Suprapubic skin (tissue), 4 donors: ENCODE data around the gene TFF2. TPM values are rescaled to one million over a fixed set of nuclear protein-coding genes. Genes with fewer than 3 reads are reported as not detected.

Experiments
- DNase-seq, 2 donors: peaks; one replicate each; pipeline ENCODE4 v3.0.0-alpha.2; 2019; ENCODE audit warnings: low spot score in 2 of 2
- H3K27ac ChIP-seq: fragments of 200-600 bp; sonication (generic); one replicate; pipeline ENCODE4 v1.5.1; 2019
- H3K27me3 ChIP-seq: fragments of 200-600 bp; sonication (generic); one replicate; pipeline ENCODE4 v1.5.1; 2019
- H3K36me3 ChIP-seq: fragments of 200-600 bp; sonication (generic); one replicate; pipeline ENCODE4 v1.5.1; 2019
- H3K4me1 ChIP-seq: fragments of 200-600 bp; sonication (generic); one replicate; pipeline ENCODE4 v1.5.1; 2019
- H3K4me3 ChIP-seq: fragments of 200-600 bp; sonication (generic); one replicate; pipeline ENCODE4 v1.5.1; 2019; ENCODE audit warnings: mild to moderate bottlenecking
- H3K9me3 ChIP-seq: fragments of 200-600 bp; sonication (generic); one replicate; pipeline ENCODE4 v1.5.1; 2019
- EP300 ChIP-seq: sonication (generic); formaldehyde crosslinking; IDR thresholded peaks from one replicate; pipeline ENCODE4 v1.6.1; 2017; ENCODE audit warnings: antibody characterized with exemption
- POLR2A ChIP-seq, 2 donors: fragments of 450-650 bp; IDR thresholded peaks; one replicate each; pipeline ENCODE4 v1.6.1; 2017; ENCODE audit warnings: antibody characterized with exemption in 2 of 2, mild to moderate bottlenecking in 2 of 2, moderate library complexity in 2 of 2
- POLR2AphosphoS5 ChIP-seq, 3 donors: sonication (generic); formaldehyde crosslinking; IDR thresholded peaks; one replicate each; pipeline ENCODE4 v1.6.1; 2017; ENCODE audit warnings: antibody characterized with exemption in 3 of 3
- WGBS: methylation state at CpG from one replicate; pipeline ENCODE4 v1.1.5; 2018; 5-methylcytosine and 5-hydroxymethylcytosine counted together
- total RNA-seq, 4 donors: library from RNA; depleted of rRNA; stranded (reverse); fragments of >200 nt; gene quantifications; one replicate each; pipeline ENCODE4 v1.1.0, GENCODE V29; 2016
- TF ChIP-seq, protein P1 (sequence below), 2 donors: fragments of 200-600 bp in 1 of 2; fragments of 450-650 bp in 1 of 2; sonication (generic) in 1 of 2; IDR thresholded peaks; one replicate each; pipeline ENCODE4 v1.5.1; 2016 to 2019; ENCODE audit warnings: antibody characterized with exemption in 2 of 2, mild to moderate bottlenecking in 1 of 2, moderate library complexity in 1 of 2

Gene TFF2
- total RNA-seq, 4 donors from 2014 or later, result not detected

DNA sequence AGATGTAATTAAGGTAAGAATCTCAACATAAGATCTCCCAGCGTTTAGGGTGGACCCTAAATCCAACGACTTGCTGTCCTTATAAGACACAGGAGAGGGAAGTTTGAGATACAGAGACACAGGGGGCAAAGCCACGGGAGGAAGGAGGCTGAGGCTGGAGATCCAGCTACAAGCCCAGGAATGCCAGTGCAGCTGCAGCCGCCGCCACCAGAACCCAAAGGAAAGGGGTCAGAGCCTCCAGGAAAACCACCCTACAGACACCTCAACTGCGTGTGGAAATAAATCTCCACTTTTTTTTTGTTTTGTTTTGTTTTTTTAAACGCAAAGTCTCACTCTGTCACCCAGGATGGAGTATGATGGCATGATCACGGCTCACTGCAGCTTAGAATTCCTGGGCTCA is 27.6 kb upstream of the TFF2 start:
- H3K27me3 ChIP-seq, result peaks cover 37% of the 10 kb centered on the region
- H3K4me3 ChIP-seq, result no peak overlapping the region
- no peaks in the 10 kb centered on the region for H3K9me3 ChIP-seq
- 71% methylated on average over 8 of the region's 8 CpGs for WGBS
- DNase-seq, result no peak
- no peak overlapping the region for H3K27ac ChIP-seq
- TF ChIP-seq POLR2A (IDR thresholded peaks at IDR 0.05) (no peak), POLR2AphosphoS5 (IDR thresholded peaks at IDR 0.05) (no peak), EP300 (no peak)
- TF ChIP-seq, protein P1, sequence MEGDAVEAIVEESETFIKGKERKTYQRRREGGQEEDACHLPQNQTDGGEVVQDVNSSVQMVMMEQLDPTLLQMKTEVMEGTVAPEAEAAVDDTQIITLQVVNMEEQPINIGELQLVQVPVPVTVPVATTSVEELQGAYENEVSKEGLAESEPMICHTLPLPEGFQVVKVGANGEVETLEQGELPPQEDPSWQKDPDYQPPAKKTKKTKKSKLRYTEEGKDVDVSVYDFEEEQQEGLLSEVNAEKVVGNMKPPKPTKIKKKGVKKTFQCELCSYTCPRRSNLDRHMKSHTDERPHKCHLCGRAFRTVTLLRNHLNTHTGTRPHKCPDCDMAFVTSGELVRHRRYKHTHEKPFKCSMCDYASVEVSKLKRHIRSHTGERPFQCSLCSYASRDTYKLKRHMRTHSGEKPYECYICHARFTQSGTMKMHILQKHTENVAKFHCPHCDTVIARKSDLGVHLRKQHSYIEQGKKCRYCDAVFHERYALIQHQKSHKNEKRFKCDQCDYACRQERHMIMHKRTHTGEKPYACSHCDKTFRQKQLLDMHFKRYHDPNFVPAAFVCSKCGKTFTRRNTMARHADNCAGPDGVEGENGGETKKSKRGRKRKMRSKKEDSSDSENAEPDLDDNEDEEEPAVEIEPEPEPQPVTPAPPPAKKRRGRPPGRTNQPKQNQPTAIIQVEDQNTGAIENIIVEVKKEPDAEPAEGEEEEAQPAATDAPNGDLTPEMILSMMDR (IDR thresholded peaks at IDR 0.05), result no peak
- no peaks in the 10 kb centered on the region for H3K4me1 ChIP-seq
- no peaks in the 10 kb centered on the region for H3K36me3 ChIP-seq

DNA sequence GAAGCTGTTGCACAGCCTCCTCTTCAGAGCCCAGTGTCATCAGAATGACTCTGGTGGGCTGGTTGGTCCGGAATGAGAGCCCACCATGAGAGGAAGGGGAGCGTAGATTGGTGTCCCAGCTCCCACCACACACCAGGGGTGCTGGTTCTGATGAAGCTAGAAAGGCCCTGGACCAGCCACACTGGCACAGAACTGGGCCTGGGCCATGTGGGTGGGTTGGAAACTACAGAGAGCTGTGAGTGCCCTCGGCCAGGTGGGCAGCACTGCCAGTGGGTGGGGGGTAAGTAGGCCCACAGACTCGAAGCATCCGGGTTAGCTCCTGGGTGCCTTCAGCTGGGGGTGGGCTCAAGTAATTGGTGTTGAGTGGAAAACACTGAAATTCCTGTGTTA is 27.2 kb upstream of the TFF2 start:
- 75% methylated on average over 5 of the region's 5 CpGs for WGBS
- TF ChIP-seq, protein P1 (IDR thresholded peaks at IDR 0.05), result no peak
- TF ChIP-seq POLR2AphosphoS5 (IDR thresholded peaks at IDR 0.05) (no peak), EP300 (no peak), POLR2A (IDR thresholded peaks at IDR 0.05) (no peak)
- H3K27me3 ChIP-seq, result peaks cover 40% of the 10 kb centered on the region
- H3K4me1 ChIP-seq, result no peaks in the 10 kb centered on the region
- H3K9me3 ChIP-seq, result no peaks in the 10 kb centered on the region
- no peak overlapping the region for H3K27ac ChIP-seq
- no peaks in the 10 kb centered on the region for H3K36me3 ChIP-seq
- DNase-seq, result no peak
- H3K4me3 ChIP-seq, result no peak overlapping the region

DNA sequence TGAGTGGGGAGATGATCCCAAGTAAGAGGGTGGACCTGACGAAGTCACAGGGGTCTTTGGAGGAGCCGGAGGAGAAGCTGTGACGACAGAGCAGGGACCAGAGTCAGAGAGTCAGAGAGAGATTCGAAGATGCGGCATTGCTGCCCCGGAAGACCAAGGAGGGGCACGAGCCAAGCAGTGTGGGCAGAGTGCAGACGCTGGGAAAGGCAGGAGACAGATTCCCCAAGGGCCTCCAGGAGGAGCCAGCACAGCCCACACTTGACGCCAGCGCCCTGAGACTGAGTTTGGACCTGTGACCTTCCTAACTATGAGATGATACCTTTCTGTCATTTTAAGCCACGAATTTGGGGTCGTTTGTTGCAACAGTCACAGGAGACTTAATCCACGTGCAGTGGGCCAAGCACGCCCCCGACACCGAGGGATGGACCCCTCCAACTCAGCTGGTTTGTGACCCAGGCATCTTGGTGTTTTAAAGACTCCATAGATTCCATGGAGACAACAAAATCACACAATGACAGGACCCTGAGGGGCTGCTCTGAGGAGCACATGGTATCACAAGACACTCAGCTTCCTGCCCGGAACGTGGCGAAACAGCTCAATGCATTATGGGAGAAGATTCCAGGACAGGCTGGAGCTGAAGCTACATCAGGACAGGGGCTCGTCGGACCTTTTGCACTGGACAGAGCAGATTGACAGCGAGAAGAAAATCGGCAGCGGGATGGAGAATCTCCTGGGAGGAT is 26.6 kb upstream of the TFF2 start:
- no peaks in the 10 kb centered on the region for H3K4me1 ChIP-seq
- TF ChIP-seq POLR2A (IDR thresholded peaks at IDR 0.05) (no peak), EP300 (no peak), POLR2AphosphoS5 (IDR thresholded peaks at IDR 0.05) (no peak)
- TF ChIP-seq, protein P1 (IDR thresholded peaks at IDR 0.05), result no peak
- no peaks in the 10 kb centered on the region for H3K36me3 ChIP-seq
- H3K9me3 ChIP-seq, result no peaks in the 10 kb centered on the region
- DNase-seq, result no peak
- no peak overlapping the region for H3K4me3 ChIP-seq
- H3K27me3 ChIP-seq, result peaks cover 41% of the 10 kb centered on the region
- H3K27ac ChIP-seq, result no peak overlapping the region
- 76% methylated on average over 24 of the region's 24 CpGs for WGBS

DNA sequence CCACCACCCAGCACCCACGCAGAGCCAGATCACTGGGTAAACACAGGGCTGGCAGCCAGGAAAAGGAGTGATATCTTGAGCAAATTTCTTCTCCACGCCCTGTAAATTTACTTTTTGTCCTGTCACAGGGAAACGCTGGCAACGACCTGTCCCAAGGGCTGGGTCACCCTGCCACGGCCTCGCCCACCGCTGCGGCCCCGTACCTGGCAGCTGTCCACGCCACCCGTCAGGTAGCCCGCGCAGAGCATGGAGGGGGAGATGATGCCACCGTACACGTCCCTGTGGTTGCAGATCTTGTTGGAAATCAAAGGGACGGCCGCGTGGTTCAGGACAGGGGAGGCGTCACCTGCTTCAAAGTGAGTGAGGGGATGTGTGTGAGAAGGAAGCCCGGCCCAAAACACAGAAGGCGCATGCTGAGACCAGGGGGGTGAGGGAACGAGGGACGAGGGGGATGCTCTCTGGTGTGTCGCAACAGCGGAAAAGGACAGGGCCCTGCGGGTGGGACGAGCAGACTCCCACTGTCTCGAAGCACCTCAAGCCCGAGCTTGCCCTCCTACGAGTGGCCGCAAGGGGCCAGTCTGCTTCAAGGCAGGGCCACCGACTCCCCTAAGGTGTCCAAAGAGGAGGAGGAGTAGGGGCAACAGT is 25.7 kb upstream of the TFF2 start:
- TF ChIP-seq, protein P1 (IDR thresholded peaks at IDR 0.05), result no peak
- TF ChIP-seq POLR2A (IDR thresholded peaks at IDR 0.05) (no peak), EP300 (no peak), POLR2AphosphoS5 (IDR thresholded peaks at IDR 0.05) (no peak)
- Histone ChIP-seq H3K4me1 (no peaks in the 10 kb centered on the region), H3K27me3 (peaks cover 41% of the 10 kb centered on the region), H3K27ac (no peak overlapping the region), H3K36me3 (no peaks in the 10 kb centered on the region), H3K4me3 (no peak overlapping the region), H3K9me3 (no peaks in the 10 kb centered on the region)
- 68% methylated on average over 27 of the region's 32 CpGs for WGBS
- no peak for DNase-seq

DNA sequence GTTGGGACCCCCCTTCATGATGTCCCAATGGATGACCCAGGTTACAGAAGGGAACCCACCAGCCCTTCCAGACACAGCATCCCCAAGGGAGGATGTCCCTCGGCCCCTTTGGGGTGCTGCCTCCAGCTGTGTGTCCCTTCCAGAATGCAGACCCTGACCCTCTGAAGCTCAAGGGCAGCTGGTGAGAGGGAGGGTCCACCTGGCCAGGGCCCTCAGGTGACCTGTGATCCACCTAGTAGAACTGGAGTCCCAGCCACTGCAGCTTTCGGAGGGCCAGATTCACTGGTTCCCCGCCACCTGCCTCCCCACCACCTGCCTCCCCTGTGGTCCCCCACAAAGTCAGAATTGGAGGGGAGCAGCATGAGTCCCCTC is 25.2 kb upstream of the TFF2 start:
- 80% methylated on average over 3 of the region's 3 CpGs for WGBS
- no peak for DNase-seq
- H3K4me3 ChIP-seq, result no peak overlapping the region
- no peaks in the 10 kb centered on the region for H3K4me1 ChIP-seq
- no peaks in the 10 kb centered on the region for H3K36me3 ChIP-seq
- H3K27ac ChIP-seq, result no peak overlapping the region
- TF ChIP-seq, protein P1 (IDR thresholded peaks at IDR 0.05), result no peak
- TF ChIP-seq POLR2A (IDR thresholded peaks at IDR 0.05) (no peak), POLR2AphosphoS5 (IDR thresholded peaks at IDR 0.05) (no peak), EP300 (no peak)
- no peaks in the 10 kb centered on the region for H3K9me3 ChIP-seq
- H3K27me3 ChIP-seq, result peaks cover 41% of the 10 kb centered on the region
